Neural cell (in vitro differentiated cells): Measurements from ENCODE around the gene LSMEM2. TPM values are rescaled to one million over a fixed set of nuclear protein-coding genes. Genes with fewer than 3 reads are reported as not detected.
A peak's percentile ranks its signal among the peaks of the same experiment; 100 is the strongest.

Experiments used
- H2AFZ ChIP-seq: fragments of 200-600, 300-800 bp; sonication (generic), shearing (Covaris generic); 2 replicates; pipeline ENCODE4 v1.6.0; 2014; ENCODE audit warnings: low read depth, mild to moderate bottlenecking, antibody characterized with exemption, low read length, moderate library complexity
- H3F3A ChIP-seq: fragments of 200-600 bp; shearing (Covaris generic); 2 replicates; pipeline ENCODE4 v1.6.1; 2016; ENCODE audit warnings: mild to moderate bottlenecking, moderate library complexity, mixed read lengths, antibody characterized with exemption, low read length; ENCODE audit not compliant: insufficient read depth, poor library complexity, severe bottlenecking
- H3K27ac ChIP-seq: fragments of 200-600, 300-800 bp; sonication (generic), shearing (Covaris generic); 2 replicates; pipeline ENCODE4 v1.5.1; 2014; ENCODE audit warnings: mild to moderate bottlenecking, low read length, moderate library complexity
- H3K27me3 ChIP-seq: fragments of 300-800, 200-600 bp; sonication (generic), shearing (Covaris generic); 2 replicates; pipeline ENCODE4 v1.6.0; 2014; ENCODE audit warnings: mild to moderate bottlenecking, low read depth, low read length, moderate library complexity; ENCODE audit not compliant: insufficient read depth
- H3K36me3 ChIP-seq: fragments of 300-800, 200-600 bp; sonication (generic), shearing (Covaris generic); 2 replicates; pipeline ENCODE4 v1.5.1; 2014; ENCODE audit warnings: mild to moderate bottlenecking, antibody characterized with exemption, low read length, moderate library complexity; ENCODE audit not compliant: insufficient read depth
- H3K4me2 ChIP-seq: fragments of 300-800, 200-600 bp; sonication (generic), shearing (Covaris generic); 2 replicates; pipeline ENCODE4 v1.6.0; 2014; ENCODE audit warnings: mild to moderate bottlenecking, low read length
- H3K4me3 ChIP-seq: fragments of 300-800, 200-600 bp; sonication (generic), shearing (Covaris generic); 2 replicates; pipeline ENCODE4 v1.5.1; 2014; ENCODE audit warnings: mild to moderate bottlenecking, low read length, moderate library complexity
- H3K79me2 ChIP-seq: fragments of 200-600 bp; shearing (Covaris generic); replicated peaks from 2 replicates; pipeline ENCODE4 v1.6.0; 2014; ENCODE audit warnings: mild to moderate bottlenecking, low read length, moderate library complexity; ENCODE audit not compliant: insufficient read depth
- H3K9ac ChIP-seq: fragments of 300-800, 200-600 bp; sonication (generic), shearing (Covaris generic); 2 replicates; pipeline ENCODE4 v1.6.1; 2016; ENCODE audit warnings: mild to moderate bottlenecking, low read length, mixed read lengths
- H3K9me2 ChIP-seq: fragments of 200-600 bp; shearing (Covaris generic); 2 replicates; pipeline ENCODE4 v1.6.1; 2016; ENCODE audit warnings: mild to moderate bottlenecking, low read length, mixed read lengths; ENCODE audit not compliant: insufficient read depth
- H3K9me3 ChIP-seq: fragments of 200-600, 300-800 bp; sonication (generic), shearing (Covaris generic); 2 replicates; pipeline ENCODE4 v1.6.1; 2016; ENCODE audit warnings: mild to moderate bottlenecking, mixed run types, low read length, moderate library complexity, mixed read lengths
- H4K20me1 ChIP-seq: fragments of 200-600 bp; shearing (Covaris generic); 2 replicates; pipeline ENCODE4 v1.6.1; 2016; ENCODE audit warnings: mild to moderate bottlenecking, mixed run types; ENCODE audit not compliant: insufficient read depth
- EP300 ChIP-seq: fragments of 450-650 bp; conservative IDR thresholded peaks from 2 replicates; pipeline ENCODE4 v1.6.1; 2014; ENCODE audit warnings: antibody characterized with exemption, mild to moderate bottlenecking, moderate library complexity; ENCODE audit not compliant: poor library complexity, severe bottlenecking
- EZH2 ChIP-seq: fragments of 200-600, 300-800 bp; shearing (Covaris generic), sonication (generic); IDR thresholded peaks from 2 replicates; pipeline ENCODE4 v1.6.1; 2014; ENCODE audit warnings: antibody characterized with exemption, low read length, borderline replicate concordance, mild to moderate bottlenecking; ENCODE audit not compliant: insufficient read depth, poor library complexity, severe bottlenecking
- MXI1 ChIP-seq: fragments of 450-650 bp; conservative IDR thresholded peaks from 2 replicates; pipeline ENCODE4 v1.6.1; 2014; ENCODE audit warnings: antibody characterized with exemption, mild to moderate bottlenecking; ENCODE audit not compliant: poor library complexity, severe bottlenecking
- POLR2AphosphoS5 ChIP-seq: IDR thresholded peaks from 2 replicates; pipeline ENCODE4 v1.6.1; 2012
- RAD21 ChIP-seq: fragments of 450-650 bp; conservative IDR thresholded peaks from 2 replicates; pipeline ENCODE4 v1.6.1; 2014; ENCODE audit warnings: antibody characterized with exemption, mild to moderate bottlenecking, moderate library complexity
- SMC3 ChIP-seq: fragments of 450-650 bp; conservative IDR thresholded peaks from 2 replicates; pipeline ENCODE4 v1.6.1; 2014; ENCODE audit warnings: antibody characterized with exemption, mild to moderate bottlenecking, moderate library complexity; ENCODE audit not compliant: poor library complexity
- TAF1 ChIP-seq: IDR thresholded peaks from 2 replicates; pipeline ENCODE4 v1.6.1; 2012; ENCODE audit warnings: low read depth
- polyA plus RNA-seq: library from polyadenylated mRNA; depleted of rRNA; stranded (reverse); fragments of >200 nt; gene quantifications from 2 replicates; pipeline ENCODE4 v1.2.3, GENCODE V29; 2014
- TF ChIP-seq, protein P1 (sequence below): fragments of 450-650 bp; IDR thresholded peaks from 2 replicates; pipeline ENCODE4 v1.5.1; 2014; ENCODE audit warnings: antibody characterized with exemption, mild to moderate bottlenecking, moderate library complexity; ENCODE audit not compliant: poor library complexity, severe bottlenecking
- TF ChIP-seq, protein P2 (sequence below): IDR thresholded peaks from 2 replicates; pipeline ENCODE4 v1.6.1; 2012; ENCODE audit warnings: borderline replicate concordance

The LSMEM2 gene
- polyA plus RNA-seq, 1 donor from 2014 or later = not detected

DNA sequence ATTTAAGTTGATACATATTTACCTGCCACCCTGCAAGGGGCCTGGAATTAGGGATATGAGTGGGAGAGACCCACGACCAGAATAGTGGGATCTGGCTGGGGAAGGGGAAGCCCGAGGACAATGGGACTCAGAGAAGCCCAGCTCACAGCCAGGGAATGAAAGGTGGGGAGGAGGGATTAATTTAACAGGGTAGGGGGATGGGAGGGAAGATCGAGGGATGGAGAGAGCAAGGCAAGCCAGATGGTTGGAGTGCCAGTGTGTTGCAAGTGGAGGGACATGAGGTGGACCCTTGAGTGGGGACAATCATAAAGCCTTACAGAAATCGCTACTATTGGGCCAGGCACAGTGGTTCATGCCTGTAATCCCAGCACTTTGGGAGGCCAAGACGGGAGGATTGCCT lies 47.3 kb upstream of the LSMEM2 start:
- Histone ChIP-seq H3K27me3 (no peaks in the 10 kb centered on the region), H2AFZ (no peak overlapping the region), H4K20me1 (no peaks in the 10 kb centered on the region), H3K9ac (no peak overlapping the region), H3K36me3 (no peaks in the 10 kb centered on the region), H3K27ac (no peak overlapping the region), H3K4me2 (no peak overlapping the region), H3K9me2 (no peaks in the 10 kb centered on the region), H3K9me3 (no peaks in the 10 kb centered on the region), H3F3A (no peaks in the 10 kb centered on the region), H3K4me3 (no peak overlapping the region), H3K79me2 (peaks cover 6% of the 10 kb centered on the region)
- TF ChIP-seq EZH2 (no peak), TAF1 (no peak), MXI1 (no peak), SMC3 (no peak), EP300 (no peak), POLR2AphosphoS5 (no peak), RAD21 (no peak)
- TF ChIP-seq, protein P1, sequence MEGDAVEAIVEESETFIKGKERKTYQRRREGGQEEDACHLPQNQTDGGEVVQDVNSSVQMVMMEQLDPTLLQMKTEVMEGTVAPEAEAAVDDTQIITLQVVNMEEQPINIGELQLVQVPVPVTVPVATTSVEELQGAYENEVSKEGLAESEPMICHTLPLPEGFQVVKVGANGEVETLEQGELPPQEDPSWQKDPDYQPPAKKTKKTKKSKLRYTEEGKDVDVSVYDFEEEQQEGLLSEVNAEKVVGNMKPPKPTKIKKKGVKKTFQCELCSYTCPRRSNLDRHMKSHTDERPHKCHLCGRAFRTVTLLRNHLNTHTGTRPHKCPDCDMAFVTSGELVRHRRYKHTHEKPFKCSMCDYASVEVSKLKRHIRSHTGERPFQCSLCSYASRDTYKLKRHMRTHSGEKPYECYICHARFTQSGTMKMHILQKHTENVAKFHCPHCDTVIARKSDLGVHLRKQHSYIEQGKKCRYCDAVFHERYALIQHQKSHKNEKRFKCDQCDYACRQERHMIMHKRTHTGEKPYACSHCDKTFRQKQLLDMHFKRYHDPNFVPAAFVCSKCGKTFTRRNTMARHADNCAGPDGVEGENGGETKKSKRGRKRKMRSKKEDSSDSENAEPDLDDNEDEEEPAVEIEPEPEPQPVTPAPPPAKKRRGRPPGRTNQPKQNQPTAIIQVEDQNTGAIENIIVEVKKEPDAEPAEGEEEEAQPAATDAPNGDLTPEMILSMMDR = no peak
- TF ChIP-seq, protein P2, sequence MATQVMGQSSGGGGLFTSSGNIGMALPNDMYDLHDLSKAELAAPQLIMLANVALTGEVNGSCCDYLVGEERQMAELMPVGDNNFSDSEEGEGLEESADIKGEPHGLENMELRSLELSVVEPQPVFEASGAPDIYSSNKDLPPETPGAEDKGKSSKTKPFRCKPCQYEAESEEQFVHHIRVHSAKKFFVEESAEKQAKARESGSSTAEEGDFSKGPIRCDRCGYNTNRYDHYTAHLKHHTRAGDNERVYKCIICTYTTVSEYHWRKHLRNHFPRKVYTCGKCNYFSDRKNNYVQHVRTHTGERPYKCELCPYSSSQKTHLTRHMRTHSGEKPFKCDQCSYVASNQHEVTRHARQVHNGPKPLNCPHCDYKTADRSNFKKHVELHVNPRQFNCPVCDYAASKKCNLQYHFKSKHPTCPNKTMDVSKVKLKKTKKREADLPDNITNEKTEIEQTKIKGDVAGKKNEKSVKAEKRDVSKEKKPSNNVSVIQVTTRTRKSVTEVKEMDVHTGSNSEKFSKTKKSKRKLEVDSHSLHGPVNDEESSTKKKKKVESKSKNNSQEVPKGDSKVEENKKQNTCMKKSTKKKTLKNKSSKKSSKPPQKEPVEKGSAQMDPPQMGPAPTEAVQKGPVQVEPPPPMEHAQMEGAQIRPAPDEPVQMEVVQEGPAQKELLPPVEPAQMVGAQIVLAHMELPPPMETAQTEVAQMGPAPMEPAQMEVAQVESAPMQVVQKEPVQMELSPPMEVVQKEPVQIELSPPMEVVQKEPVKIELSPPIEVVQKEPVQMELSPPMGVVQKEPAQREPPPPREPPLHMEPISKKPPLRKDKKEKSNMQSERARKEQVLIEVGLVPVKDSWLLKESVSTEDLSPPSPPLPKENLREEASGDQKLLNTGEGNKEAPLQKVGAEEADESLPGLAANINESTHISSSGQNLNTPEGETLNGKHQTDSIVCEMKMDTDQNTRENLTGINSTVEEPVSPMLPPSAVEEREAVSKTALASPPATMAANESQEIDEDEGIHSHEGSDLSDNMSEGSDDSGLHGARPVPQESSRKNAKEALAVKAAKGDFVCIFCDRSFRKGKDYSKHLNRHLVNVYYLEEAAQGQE = no peak

DNA sequence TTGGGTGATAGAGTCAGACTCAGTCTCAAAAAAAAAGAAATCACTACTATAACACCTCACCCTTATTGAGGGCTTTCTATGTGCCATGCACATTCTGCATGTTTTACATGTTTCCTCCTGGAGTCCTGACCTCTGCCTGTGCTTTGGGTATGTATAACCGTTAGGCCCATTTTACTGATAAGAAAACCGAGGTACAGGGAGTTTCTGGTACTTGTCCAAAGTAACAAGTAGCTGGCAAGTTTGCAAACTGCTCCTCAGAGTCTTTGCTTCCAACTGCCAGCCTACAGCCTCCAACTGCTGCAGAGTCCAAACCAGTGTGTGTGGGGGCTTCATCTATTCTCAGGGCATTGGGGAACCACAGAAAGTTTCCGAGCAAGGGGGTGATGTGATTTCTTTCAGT lies 46.6 kb upstream of the LSMEM2 start:
- H2AFZ ChIP-seq = no peak overlapping the region
- H3F3A ChIP-seq = no peaks in the 10 kb centered on the region
- H3K27me3 ChIP-seq = no peaks in the 10 kb centered on the region
- no peak overlapping the region for H3K4me2 ChIP-seq
- H3K9ac ChIP-seq = peak overlapping the region; percentile 66
- no peaks in the 10 kb centered on the region for H3K36me3 ChIP-seq
- H4K20me1 ChIP-seq = no peaks in the 10 kb centered on the region
- H3K27ac ChIP-seq = peak overlapping the region; percentile 89
- no peaks in the 10 kb centered on the region for H3K9me2 ChIP-seq
- no peak for TF ChIP-seq EZH2
- no peak for TF ChIP-seq SMC3
- no peak for TF ChIP-seq RAD21
- TF ChIP-seq, protein P1 = no peak
- no peak for TF ChIP-seq EP300
- no peak for TF ChIP-seq MXI1
- no peak for TF ChIP-seq POLR2AphosphoS5
- TF ChIP-seq TAF1 = no peak
- TF ChIP-seq, protein P2 = no peak
- no peaks in the 10 kb centered on the region for H3K9me3 ChIP-seq
- no peak overlapping the region for H3K4me3 ChIP-seq
- peaks cover 13% of the 10 kb centered on the region for H3K79me2 ChIP-seq
